T follicular helper cell (primary cell): ENCODE measurements around the gene ROR2.

Experiments used
- DNase-seq: peaks from one replicate; pipeline ENCODE4 v3.0.0-alpha.2; 2020; ENCODE audit warnings: low read depth

The ROR2 gene

DNA sequence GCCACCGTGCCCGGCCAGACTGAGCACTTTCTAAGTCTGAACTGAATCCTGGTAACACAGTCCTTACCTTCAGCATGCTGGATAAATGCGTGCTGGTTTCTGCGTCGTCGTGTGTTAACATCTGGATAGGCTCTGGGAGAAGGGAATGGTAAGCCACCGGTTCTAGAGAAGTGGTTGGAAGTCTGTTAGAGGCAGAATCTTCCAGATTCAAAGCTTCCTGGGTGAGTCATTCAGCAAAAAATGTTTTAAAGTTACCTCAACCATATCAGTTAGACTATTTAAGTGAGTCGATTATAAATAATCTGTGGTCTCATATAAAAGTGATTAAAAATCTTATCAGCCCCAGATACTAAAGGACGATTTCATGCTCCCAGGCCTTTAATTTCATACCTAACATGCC lies 269.9 kb downstream of the ROR2 start:
- DNase-seq = no peak

DNA sequence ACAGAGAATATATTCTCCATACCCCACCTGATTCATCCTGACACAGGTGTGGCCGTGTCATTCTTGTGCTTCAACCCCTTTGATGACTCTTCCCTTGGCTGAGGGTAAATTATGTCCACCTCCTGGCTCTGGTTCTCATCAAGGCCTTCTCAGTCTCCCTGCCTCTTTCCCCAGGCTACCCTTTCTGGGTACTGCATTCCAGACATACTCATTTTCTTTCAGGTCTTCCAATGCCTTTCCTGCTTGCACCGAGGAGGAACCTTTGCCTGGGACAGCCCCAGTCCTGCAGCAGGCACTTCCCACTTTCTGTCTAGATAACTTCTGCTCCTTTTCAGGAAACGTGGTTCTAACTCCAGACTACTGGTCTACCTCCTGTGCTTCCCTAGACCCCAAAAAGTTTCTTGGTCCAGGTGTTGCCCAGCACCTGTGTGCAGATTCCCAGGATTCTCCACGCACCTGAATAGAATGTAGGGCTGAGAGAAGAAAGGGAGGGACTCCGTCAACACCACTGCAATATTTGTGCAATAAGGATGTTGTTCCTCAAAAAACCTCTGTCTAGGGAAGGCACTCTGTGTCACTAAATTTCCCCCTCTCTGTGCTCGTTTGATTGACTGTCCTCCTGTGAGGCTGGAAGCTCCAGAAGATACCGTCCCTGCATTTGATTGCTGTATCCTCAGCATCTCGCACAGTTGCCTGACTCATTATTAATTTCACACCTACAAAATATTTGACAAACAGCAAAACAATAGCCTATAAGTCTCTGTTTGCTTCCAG lies 271.0 kb downstream of the ROR2 start:
- DNase-seq = no peak

DNA sequence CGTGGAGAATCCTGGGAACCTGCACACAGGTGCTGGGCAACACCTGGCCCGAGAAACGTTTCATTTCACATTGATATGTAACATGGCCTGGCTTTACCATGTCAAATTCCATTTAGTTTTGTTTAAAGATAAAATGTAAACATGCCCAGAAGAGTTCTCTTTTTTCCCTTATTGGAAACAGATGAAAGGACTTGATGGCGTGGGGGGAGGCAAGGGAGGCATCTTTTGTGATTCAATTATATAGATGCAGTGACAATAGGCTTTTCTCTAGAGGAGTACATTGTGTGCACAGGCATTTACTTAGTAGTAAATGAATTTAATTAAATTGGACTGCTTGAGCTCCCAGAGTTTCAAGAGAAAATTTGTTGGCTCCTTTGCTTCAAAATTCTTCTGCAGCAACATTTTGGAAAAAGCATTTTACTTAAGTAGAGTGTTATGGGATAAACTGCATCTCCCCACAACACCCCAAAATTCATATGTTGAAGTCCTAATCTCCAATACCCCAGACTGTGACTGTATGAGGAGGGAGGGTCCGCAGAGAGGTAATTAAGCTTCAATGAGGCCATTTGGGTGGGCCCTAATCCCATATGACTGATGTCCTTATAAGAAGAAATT lies 272.1 kb downstream of the ROR2 start:
- no peak for DNase-seq

DNA sequence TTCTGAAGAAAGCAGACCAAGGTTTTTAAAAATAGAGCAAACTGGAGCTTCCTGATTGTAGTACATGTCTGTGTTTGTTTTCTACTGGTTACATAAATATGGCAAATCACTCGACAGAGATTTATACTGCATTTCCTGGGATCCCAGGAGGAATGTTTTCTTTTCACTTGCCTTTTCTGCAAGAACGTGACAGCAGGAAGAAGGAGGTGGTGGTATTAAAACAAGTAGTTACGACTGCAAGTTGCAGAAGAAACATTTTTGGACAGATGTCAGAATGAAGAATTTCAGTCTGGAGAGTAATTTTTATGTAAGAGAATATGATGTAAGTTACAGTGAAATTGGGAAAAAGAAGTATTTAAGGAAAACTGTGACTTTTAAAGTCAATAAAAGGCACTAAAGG lies 272.7 kb downstream of the ROR2 start:
- DNase-seq = no peak

DNA sequence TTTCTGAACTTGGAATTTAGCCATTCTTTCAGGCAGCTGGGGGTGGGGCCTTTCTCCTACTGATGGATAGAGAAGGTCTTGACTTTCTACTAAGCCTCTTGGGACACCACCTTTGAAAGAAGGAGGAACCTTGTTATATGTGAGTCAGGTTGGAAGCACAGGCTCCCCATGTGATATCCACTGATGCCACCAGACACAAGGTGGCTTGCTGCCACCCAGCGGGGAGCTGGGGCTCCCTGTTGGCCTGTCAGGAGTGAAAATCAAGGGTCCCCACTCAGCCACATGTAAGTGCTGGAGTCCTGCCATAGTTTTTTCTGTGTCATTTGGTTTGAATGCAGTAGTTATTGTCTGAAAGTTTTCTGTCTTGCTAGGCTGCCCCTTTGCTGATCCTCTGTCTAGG lies 274.0 kb downstream of the ROR2 start:
- DNase-seq = no peak

DNA sequence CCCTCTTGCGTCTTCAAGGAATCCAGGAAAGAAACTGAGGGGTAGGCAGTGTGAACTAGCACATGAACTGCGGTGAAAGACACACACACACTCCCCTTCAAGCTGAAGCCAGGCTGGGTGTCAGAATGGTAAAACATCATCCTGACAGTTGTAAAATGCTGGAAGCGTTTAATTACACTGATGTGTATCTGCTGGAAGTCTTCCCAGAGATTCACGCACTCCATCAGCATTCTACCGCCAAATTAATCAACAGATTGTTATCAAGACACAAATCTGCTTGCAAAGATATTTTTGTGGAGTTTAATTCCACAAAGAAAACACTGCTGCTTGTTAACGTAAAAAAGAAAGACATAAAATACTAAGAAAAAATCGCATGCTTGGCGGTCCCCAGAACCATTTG lies 285.4 kb downstream of the ROR2 start:
- DNase-seq = no peak

DNA sequence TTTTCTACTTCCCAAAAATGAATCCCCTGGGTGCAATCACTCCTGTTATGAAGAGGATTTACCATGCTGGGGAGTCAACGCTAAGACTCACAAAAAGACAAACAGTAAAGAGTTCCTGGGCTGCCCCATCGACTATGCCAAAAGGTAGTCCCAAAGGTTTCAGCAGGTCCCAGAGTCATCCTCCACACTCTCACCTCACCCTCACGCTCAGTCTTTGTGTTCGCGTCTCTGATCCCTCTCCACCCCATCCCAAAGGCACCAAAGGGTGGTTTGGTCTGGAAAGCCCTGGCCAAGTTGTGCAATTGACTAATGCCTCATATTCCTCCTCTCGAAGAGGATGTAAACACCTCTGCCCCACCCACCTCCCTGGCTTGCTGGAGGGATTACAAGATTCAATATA lies 286.2 kb downstream of the ROR2 start:
- DNase-seq = no peak

DNA sequence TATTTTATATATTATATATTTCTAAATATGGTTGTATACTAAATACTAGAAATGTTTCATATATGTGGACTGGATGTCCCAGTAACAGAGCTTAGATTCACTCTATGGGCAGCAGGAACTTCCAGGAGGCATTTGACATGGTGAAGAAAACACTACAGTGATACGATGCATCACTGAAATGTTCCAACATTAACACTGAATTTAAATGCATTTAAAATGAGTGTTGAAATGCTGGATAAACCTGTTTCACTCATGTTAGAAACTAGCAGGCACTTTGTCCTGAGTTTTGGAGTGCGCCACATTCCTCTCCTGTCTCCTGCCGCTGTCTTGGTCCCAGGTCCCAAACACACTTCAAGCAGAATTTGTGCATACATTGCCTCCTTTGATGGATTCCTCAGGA lies 288.6 kb downstream of the ROR2 start:
- no peak for DNase-seq

DNA sequence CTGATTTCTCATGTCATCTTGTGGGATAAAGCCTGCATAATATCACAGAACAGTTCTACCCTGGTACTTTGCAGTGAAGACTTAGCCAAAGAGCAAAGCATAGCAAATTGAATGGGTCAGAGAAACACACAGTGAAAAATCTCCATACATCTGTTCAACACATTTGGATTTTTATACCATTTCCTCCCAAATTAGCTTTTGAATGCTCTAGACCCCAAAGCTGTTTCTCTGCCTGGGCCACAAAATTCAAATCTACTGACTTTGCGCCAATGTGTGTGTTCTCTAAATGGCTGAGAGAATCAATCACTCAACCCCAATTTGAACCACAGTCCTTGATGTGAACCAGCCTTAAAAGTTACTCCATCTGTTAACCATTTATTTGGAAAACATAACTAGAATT lies 289.5 kb downstream of the ROR2 start:
- no peak for DNase-seq

DNA sequence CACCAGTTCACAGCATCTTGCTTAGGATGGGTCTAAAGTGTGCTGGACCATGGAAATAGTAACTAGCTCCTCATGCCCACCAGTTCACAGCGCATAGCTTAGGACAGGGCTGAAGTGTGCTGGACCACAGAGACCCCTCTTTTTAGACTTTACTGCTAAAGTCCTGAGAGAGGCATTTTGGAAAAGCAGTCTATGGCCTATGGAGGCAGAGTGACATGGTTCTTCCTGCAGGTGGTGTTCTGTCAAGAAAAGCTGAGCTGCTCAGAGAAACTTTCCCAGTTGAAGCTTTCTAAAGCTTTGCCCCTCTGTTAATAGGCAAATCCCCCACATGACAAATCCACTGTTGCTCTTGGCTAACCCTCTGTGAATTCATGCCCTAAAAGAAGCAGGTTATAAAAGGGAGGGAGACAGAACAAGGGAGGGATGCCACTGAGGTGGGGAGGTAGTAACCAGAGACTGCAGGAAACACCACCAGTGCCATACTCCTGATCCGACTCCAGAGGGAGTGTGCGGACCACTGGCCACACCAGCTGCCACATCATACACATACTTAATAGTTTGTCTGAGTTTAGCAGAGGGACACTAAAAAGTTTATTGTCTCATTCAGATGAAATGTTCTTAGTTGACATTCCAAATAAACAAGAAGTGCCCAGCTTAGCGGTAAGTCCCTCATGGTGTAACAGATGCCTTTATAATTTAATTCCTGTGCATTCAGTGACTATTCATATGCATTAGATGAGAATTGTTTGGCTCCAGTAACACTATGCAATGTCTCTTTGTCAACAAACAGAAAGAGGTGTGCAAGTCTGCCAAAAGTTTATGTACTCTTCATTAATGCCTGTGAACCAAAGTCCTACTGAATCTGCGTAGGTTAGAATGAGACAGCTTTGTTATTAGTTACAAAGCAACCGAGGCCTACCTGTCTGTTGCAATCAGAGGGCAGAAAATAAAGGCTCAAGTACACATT lies 290.2 kb downstream of the ROR2 start:
- no peak for DNase-seq

DNA sequence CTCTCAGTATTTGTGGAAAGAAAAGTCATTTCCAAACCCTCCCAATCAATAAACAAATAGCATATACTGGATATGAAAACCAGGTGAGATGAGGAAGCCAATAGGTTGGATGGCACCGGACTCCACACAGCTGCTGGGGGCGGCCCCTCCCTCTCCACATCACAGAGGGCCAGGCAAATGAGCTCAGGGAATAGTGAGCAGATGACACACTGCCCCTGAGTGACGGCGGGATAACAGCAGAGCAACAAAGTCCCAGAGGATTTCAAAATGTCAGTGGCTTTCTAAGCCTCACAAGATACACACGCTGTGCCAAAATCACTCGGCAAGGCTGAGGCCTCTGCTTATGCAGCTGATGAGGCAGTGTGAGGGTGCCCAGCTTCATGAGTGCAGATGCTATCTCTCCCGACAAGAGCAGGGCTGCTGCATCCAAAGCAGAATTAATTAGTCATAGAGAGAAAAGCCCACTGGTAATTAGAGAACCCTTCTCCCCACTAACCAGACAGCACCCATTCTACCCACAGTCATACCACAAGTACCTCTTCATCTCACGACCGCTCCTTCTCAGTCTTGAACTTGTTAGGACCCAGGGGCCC lies 291.4 kb downstream of the ROR2 start:
- DNase-seq = no peak

DNA sequence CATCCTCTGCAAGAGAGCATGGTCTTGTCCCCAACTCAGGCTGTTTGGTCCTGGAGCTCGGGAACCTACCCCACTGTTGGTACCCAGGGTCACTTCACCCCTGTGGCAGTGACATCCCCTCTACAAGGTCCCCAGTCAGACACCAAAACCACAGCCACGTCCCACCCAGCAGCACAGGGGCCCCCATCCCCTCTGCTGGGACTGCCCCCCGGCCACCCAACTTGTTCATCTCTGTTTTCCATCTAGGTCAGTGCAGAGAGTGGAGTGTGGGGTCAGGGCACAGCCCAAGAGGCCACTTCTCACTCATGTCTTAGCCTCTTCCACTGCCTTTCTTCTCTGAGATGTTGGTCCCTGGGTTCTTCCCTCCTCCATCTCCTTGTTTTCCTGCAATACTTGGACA lies 292.5 kb downstream of the ROR2 start:
- no peak for DNase-seq

DNA sequence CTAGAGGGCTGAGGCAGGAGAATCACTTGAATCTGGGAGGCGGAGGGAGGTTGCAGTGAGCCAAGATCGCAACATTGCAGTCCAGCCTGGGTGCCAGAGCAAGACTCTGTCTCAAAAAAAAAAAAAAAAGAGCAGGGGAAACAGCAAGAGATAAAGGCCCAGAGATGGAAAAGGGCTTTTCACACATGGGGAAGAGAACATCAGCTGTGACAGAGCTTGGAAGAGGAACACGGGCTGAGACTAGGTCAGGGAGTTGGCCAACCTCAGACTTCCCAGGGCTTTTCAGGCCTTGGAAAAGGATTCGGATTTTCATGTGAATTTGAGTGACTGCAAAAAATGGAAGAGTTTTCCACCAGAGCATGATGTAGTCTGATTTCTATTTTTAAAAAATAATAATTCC lies 294.4 kb downstream of the ROR2 start:
- DNase-seq = no peak

DNA sequence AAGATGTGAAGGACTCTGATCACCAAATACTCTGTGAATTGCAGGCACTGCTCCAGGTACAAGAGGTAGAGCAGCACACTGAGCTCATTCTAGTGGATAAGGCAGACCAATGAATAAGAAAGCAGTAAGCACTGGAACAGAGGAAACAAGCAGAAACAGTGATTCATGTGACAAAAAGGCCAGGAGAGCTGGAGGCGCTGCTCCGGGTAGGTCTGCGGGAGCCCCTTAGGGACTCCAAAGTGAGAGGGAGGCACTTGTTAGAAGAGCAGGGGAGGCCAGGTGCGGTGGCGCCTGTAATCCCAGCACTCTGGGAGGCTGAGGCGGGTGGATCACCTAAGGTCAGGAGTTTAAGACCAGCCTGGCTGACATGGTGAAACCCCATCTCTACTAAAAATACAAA lies 294.8 kb downstream of the ROR2 start:
- DNase-seq = no peak

DNA sequence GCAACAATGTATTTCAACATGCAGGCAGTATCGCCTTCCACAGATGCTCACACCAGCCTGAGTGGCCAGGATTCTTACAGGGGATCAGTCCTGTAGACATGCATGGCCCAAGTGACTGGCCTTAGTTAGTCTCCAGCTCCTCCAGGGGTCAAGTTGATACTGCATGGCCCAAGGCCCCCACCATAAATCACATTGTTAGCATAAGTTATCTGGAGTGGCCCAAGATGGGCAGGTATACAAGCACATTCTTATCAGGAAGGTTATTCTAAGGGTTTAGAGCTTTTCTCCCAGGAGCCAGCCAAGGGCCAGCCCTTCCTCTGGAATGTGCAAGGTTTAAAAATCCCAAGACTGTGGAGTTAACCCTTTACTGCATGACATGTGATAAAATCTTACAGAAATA lies 295.5 kb downstream of the ROR2 start:
- no peak for DNase-seq

DNA sequence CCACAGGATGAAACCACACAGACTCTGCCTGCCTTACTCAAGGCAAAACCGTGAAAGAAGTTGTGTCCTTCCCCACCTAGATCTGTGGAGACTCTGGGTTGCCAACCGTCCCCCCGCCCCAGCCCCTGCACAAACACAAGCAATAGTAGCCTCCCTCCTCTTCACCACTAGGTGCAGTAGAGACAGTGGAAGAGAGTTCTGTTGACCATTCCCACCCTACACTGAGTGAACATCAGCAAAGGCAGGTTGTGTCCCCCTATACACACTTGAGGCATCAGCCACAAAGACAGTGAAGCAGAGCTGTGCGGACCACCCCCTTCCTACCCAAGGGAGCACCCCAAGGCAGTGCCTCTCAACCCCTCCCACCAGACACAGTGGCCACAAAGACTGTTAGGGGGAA lies 302.7 kb downstream of the ROR2 start:
- DNase-seq = no peak

DNA sequence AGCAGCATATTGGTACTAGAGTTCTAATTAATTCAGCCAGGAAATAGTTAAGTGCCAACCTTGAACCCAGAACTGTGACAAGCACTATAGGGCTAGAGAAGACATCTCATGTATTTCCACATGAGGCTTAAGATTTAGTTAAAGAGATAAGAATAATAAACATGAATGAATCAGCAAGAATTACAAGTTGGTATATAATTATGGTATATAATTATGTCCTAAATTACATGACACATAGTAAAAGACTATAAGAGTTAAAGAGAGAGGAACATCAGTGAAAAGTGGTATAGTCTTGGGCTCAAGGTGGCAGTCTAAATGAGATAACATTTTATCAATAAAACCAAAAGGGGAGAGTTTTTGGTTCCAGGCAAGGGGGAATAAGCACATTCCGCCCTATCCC lies 303.3 kb downstream of the ROR2 start:
- no peak for DNase-seq

DNA sequence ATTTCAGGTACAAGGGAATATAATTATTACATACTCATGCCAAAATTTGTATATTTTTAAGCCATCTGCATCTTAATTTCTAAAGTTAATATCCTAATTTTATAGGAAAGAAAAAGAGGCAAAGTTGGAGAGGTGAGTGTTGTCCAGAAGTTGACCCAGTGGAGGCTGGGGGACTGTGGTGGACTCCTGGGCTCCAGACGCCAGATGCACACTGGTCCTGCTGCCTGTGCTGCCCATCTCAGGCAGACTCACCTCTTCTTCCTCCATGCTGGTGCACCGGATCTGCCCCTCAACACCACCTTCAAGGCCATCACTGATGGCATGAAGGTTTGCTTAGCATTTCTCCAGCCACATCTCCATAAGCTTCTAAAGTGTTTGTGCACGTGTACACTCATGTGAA lies 305.6 kb downstream of the ROR2 start:
- no peak for DNase-seq

DNA sequence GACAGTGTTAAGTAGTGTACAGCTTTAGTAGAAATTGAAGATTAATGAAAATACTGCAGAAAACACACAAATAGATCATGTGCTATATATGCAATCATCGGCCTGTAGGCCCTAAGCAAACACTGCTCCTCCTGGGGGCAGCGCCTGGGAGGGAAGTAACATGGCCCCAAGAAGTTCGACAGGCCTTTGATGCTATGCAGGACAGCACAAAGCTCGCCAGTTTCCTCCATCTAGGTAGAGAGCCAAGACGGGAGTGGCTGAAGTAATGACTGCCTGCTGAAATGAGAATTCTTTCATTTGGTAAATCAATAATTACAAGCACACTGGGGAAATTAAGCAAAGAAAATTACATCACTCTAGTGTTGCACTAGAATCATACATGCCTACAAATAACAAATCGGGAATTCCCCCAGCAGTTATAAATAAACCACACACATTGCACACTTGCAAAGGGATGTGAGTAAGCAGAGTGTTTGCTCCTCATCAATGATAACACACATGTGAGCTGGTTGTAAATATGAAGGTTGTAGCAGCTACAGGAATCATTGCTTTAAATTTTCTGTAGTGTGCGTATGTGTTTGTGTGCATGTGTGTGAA lies 306.4 kb downstream of the ROR2 start:
- no peak for DNase-seq

DNA sequence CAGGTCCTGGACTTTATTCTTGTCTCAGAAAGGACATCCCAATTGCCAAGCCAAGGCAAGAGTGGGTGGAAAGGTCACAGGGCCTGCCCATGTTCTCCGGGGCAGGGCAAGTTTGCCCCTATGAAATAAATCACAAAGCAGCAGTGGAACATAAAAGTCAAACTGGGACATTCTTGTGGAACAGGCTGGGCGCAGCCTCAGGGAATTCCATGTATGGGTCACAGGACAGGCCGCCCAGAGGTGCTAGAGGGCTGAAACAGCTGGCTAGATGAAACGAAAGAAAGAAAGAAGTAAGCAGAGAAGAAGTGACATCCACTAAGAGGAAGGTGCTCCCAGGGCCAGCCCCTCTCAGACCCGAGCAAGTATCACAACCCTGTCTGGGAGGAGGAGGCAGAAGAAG lies 307.3 kb downstream of the ROR2 start:
- DNase-seq = no peak

DNA sequence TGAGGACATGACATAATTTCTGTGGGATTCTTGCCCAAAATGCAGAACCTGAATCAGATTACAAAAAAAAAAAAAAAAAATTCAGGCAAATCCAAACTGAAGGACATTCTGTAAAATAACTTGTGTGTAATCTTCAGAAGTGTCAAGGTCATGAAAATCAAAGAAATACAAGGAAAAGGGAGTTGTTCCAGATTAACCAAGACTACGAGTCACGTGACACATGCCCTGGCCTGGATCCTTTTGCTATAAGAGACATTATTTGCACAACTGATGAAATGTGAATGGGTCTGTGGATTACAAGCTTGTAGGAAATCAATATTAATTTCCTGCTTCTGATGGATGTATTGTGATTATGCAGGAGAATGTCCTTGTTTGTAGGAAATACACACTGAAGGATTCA lies 309.6 kb downstream of the ROR2 start:
- DNase-seq = no peak

DNA sequence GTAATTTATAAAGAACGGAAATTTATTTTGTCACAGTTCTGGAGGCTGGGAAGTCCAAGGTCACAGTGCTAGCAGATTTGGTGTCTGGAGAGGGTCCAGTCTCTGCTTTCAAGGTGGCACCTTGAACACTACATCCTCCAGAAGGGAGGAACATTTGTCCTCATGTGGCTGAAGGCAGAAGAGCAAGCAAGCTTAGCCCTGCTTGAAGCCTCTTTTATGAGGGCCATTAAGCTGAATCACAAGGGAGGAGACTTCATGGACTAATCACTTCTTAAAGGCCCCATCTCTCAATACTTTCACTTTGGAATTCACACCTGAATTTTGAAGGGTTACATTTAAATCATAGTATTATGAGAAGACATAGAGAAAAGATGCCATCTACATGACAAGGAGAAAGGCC lies 311.0 kb downstream of the ROR2 start:
- no peak for DNase-seq
